CD4-positive, alpha-beta T cell treated with Interleukin-1 beta for 1 hour (primary cell): ENCODE data around the gene AP2B1.

Experiments used
- DNase-seq, 2 donors: peaks; one replicate each; pipeline ENCODE4 v3.0.0-alpha.2; 2020 to 2022

The AP2B1 gene

DNA sequence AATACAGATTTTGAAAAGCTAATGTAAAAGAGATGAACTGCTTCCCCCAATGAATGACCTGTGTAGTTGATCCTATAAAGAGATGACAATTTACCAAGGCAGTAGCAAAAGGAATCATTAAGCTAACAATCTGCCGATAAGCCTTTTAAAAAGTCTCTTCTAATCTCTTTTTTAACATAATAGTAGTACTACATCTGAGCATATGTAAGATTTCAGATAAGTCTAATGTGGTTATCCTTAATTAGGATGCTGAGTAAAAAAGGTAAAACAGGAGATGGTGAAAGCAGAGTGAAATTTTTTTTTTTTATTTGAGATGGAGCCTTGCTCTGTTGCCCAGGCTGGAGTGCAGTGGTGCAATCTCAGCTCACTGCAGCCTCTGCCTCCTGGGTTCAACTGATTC, 118.1 kb downstream of the AP2B1 start:
- DNase-seq = no peak

- no peak for DNase-seq
These were observed 118.6 kb downstream of the AP2B1 start for GRCh38 chr17:35705705-35706104.

GRCh38 chr17:35708149-35708548, 121.0 kb downstream of the AP2B1 start:
- DNase-seq = no peak

DNA sequence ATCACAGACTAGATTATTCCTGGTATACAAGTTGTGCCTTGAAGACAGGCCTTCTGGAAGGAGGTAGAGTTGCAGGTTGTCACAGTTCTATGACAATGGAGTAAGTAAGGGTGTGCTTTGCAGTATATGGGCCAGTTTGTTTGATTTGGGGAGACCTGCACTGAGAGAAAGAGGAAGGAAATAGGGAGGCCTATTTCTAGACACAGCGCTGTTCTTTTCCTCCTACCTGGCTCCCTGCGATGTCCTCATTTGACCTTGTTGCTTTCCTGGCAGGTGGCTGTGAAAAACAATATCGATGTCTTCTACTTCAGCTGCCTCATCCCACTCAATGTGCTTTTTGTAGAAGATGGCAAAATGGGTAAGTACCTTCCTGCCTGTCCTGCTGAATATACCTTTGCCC, 121.8 kb downstream of the AP2B1 start:
- DNase-seq = peak in 1 of 2 donors; percentile 9

DNA sequence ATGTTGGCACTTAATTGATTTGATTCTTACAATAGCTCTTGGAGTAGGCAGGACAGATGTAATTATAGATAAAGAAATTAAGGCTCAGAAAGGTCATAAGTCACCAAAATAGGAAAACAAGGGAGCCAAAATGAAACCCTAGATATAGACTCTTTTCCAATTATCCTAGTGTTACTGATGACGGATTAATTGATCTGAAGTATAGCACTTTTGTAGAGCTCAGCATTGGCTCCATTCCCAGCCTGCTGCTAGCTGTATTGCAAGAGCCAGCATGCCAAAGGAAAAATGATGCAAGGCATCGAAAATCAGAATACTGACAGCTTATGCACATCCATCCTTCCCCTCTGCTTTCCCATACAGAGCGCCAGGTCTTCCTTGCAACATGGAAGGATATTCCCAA, 122.8 kb downstream of the AP2B1 start:
- DNase-seq = no peak

GRCh38 chr17:35710950-35711349, 123.8 kb downstream of the AP2B1 start:
- no peak for DNase-seq

DNA sequence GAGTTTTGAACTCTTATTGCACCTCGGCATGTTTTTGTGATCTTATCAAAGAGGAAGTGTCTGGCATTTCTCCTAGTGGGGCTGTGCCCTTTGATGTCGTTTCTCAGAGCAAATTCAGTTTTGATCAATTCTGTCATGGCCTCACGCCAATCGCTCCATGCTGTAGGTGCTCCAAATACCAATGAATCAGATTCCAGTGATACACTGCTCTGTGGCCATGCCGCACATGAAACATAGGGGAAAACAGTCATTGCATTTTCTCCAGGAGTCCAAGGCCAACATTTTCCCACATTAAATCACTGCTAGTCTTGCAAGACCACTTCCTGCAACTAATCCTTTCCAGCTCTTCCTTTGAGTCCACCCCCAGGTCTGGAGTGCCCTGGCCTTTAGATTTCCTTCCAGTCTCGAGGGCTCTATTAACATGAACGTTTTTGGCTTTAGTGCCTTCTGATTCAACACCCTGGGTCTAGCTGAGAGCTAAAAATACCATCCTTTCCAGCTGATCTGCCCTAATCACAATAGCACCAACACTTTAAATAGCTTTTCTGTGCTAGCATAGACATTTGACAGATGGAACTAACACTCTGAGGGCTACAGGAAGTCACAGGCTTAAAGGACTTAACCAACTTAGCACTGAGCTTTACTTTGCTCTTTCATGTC, 126.1 kb downstream of the AP2B1 start:
- no peak for DNase-seq

DNA sequence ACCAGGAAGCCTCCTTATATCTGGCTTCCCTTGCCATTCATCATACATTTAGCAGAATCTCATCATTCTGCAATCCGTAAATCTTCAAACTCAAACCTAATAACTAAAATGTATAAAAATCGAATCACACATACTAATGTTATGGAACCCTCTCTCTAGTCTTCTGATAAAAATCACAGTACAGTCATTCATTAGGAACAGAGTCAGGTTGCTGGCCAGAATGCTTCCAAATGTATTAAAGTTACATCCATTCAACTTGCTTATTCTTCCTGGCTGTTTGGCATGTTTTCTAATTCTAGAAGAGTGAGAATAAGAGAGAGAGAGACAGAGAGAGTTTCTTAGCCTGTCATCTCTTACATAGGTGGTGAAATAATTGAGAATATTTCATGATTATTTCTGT, 127.9 kb downstream of the AP2B1 start:
- no peak for DNase-seq

DNA sequence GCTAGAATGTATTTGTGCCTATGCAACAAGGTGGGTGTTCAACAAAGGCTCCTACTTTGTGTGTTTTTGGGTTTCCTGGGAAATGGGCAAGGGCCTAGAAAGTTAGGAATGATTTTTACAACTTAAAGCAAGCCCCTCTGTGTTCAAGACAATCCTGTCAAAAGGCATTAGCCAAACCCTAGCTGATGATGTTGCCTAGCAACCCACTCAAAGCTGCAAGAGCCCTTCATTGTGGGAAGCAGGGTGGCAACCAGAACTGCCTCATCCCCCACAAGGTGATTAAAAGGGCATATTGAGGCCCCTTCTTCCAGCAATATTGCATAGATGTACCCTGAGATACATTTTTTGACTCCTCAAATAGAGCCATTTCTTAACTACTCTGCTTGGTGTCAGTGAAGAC, 128.3 kb downstream of the AP2B1 start:
- DNase-seq = no peak

- no peak for DNase-seq
These were observed 129.1 kb downstream of the AP2B1 start for GRCh38 chr17:35716173-35716572.

GRCh38 chr17:35716897-35717465, 129.9 kb downstream of the AP2B1 start:
- DNase-seq = no peak

DNA sequence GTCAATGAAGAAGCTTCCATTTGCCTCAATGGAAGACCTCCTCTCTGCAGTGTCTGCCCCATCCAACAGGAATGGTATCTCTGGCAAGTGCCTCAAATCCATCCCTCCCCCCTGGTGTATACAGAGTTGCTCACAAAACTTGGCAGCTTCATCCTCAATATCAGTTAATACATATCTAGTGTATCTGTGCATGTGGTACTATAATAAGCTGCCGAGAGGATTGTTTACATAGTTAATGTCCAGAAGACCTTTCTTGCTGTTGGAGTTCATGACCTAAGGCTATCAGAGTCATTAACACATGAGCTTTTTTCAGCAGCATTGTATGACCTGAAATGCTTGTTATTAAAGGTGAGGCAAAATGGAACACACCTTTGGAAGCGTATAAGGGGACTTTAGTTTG, 130.4 kb downstream of the AP2B1 start:
- DNase-seq = no peak

DNA sequence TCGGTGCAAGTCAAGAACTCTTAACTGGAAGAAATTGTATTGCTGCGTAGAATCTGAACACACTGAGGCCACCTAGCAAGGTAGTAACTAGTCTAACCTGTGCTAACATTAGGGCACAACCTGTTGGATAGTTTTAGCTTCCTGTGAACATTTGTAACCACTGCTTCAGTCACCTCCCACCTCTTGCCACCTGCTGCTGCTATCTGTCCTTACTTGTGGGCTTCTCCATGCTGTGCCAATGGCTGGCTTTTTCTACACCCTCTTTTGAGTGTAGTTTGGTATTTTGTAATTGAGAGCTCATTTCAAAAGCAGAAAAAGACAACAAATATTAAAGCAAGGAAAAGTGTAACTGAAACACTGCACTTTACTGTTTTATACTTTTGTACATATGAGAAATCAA, 136.6 kb downstream of the AP2B1 start:
- DNase-seq = no peak

DNA sequence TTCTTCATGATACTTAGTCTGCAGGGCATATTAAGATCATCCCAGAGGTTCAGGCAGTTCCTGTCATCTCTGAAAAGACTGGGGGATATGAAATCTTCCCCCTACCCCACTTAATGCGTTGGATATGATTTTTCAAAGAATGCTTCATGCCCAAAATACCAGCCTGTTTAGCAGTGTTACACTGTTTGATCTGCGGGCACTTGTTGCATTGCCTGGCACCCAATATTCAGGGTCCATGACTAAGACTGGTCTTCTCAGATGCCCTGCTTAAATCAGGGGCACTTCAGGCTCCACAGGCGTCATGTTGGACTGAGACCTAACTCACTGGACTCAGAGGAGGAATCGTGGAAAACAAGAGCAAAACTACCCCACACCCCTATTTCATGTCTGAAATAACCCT, 137.9 kb downstream of the AP2B1 start:
- DNase-seq = no peak

GRCh38 chr17:35725802-35726126, 138.6 kb downstream of the AP2B1 start:
- no peak for DNase-seq

GRCh38 chr17:35726127-35726952, 139.2 kb downstream of the AP2B1 start:
- no peak for DNase-seq

- no peak for DNase-seq
These were observed 139.9 kb downstream of the AP2B1 start for GRCh38 chr17:35726953-35727460.

DNA sequence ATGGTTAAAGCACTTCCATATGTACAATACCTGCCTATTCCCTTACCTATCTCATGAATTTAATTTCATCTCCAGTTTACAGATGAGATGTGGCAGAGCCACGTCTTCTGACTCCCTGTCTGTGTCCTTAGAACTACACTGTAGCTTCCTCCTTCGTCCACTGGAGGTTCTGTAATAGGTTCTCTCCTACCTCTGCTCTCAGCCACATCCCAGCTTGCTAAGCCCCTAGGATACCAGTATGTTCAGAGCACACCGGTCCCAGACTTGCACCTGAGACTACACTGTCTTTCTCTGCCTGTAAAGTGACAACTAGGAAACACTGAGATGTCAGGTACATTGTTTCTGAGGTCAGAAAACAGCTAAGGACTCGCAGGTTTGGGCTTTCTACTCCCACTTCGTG, 140.5 kb downstream of the AP2B1 start:
- no peak for DNase-seq

DNA sequence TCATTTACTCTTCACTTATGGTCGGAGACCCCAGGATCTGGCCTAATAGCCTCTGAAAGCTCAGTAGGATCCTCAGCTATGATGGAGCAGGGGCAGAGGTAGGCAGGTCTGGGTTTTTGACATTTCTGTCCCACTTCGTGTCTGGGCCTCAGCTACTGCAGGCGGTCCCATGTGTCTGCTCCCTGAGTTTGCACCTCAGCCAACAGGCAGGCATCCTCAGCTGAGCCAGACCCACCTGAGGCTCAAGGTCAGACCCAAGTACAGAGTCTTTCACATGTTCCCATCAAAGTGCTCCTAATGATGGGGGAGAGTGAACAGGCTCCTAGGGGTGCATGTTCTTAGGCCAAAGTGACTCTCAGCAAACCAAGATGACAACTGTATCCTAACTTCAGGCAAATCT, 141.4 kb downstream of the AP2B1 start:
- no peak for DNase-seq

GRCh38 chr17:35729405-35729833, 142.3 kb downstream of the AP2B1 start:
- no peak for DNase-seq

GRCh38 chr17:35730400-35731005, 143.4 kb downstream of the AP2B1 start:
- no peak for DNase-seq

DNA sequence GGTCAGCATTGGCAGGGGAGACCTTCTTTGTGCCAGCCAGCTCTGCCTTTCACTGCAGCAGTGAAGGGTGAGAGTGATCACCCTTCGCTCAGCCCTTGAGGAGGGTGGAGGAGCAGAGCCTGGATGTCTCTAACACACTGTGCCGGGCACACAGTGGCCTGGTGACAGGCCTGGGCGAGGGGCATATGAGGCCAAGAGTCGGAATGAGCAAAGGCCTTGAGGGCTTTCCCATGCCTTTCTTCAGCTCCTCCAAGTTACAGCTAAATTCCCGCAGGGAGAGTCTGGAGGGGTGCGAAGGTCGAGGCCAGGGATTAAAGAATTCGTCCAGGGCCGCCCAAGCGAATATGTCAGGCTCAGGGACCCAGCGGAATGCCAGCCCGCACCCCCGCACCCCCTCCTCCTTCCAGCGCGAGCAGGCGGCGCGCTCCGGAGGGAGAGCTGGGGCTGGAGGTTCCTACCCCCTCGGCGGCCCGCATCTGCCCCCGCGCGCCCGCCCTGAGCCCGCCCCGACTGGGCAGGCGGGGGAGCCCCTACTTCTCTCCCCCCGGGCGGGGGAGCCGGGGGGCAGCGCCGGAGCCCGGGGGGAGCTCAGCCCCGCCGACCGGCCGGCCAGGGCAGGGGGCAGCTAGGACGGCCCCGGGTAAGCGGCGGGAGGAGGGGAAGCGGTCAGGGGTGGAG, 144.3 kb downstream of the AP2B1 start, which contains the start of gene RASL10B:
TSS of gene RASL10B (plus strand) at position 401 of the 678 bp plus-strand sequence. CDS start 3,546 bp downstream, outside the sequence.
- DNase-seq = peak; percentile 15 to 30
